Adrenal gland (tissue), 5 donors: ENCODE measurements around the gene CYB5R4.

Experiments
- POLR2A ChIP-seq, 2 donors: fragments of 450-650 bp; IDR thresholded peaks; one replicate each; pipeline ENCODE4 v1.6.1; 2017; ENCODE audit warnings: antibody characterized with exemption in 2 of 2, mild to moderate bottlenecking in 2 of 2, moderate library complexity in 1 of 2
- TF ChIP-seq, protein P1 (sequence below), 6 experiments: fragments of 450-650 bp in 4 of 6; fragments of 200-600 bp in 2 of 6; sonication (generic) in 1 of 6; IDR thresholded peaks; 1 replicate in 5 of 6; 2 replicates in 1 of 6; pipeline versions ENCODE4 v1.5.1 to v1.8.0; 2016 to 2021; ENCODE audit warnings: antibody characterized with exemption in 6 of 6, mild to moderate bottlenecking in 2 of 6, moderate library complexity in 1 of 6
- donor health status: DM: no; HTN: no; CAD: no.

DNA sequence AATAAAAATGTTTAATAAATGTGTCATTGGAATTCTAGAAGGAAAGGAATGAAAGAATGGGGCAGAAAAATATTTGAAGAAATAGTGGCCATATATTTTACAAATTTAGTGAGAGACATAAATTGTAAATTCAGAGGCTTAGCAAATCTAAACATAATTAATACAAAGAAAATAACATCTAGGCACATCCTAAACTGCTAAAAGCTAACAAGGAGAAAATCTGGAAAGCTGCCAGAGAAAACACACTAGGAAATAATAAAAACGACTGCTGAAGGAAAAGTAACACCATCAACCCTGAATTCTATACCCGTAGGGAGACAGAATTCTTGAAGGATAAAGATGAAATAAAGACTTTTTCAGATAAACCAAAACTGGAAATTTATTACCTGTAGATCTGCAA lies 23.8 kb downstream of the CYB5R4 start:
- TF ChIP-seq, protein P1, sequence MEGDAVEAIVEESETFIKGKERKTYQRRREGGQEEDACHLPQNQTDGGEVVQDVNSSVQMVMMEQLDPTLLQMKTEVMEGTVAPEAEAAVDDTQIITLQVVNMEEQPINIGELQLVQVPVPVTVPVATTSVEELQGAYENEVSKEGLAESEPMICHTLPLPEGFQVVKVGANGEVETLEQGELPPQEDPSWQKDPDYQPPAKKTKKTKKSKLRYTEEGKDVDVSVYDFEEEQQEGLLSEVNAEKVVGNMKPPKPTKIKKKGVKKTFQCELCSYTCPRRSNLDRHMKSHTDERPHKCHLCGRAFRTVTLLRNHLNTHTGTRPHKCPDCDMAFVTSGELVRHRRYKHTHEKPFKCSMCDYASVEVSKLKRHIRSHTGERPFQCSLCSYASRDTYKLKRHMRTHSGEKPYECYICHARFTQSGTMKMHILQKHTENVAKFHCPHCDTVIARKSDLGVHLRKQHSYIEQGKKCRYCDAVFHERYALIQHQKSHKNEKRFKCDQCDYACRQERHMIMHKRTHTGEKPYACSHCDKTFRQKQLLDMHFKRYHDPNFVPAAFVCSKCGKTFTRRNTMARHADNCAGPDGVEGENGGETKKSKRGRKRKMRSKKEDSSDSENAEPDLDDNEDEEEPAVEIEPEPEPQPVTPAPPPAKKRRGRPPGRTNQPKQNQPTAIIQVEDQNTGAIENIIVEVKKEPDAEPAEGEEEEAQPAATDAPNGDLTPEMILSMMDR (IDR thresholded peaks at IDR 0.05): no peak
- TF ChIP-seq POLR2A (IDR thresholded peaks at IDR 0.05): no peak
